Epithelial cell of esophagus (primary cell): ENCODE measurements around the gene C12orf43.

Experiments
- DNase-seq: peaks from one replicate; pipeline ENCODE4 v3.0.0; 2010; ENCODE audit warnings: low read depth
- H3K4me3 ChIP-seq: 2 replicates; pipeline ENCODE4 v1.5.1; 2011; ENCODE audit warnings: mild to moderate bottlenecking, low read length, control low read depth
- CTCF ChIP-seq: IDR thresholded peaks from 2 replicates; pipeline ENCODE4 v1.5.1; 2011; ENCODE audit warnings: low read depth, mild to moderate bottlenecking, low read length, control low read depth, inconsistent platforms; ENCODE audit not compliant: insufficient read depth; ENCODE audit errors: missing control alignments

The C12orf43 gene

GRCh38 chr12:120993496-120993895, 22.8 kb downstream of the C12orf43 start:
- no peak for DNase-seq
- H3K4me3 ChIP-seq: no peak overlapping the region
- TF ChIP-seq CTCF: no peak

GRCh38 chr12:120992989-120993388, 23.3 kb downstream of the C12orf43 start:
- TF ChIP-seq CTCF: no peak
- no peak for DNase-seq
- H3K4me3 ChIP-seq: no peak overlapping the region

- DNase-seq: no peak
These were observed 24.3 kb downstream of the C12orf43 start for GRCh38 chr12:120991965-120992364.

GRCh38 chr12:120990487-120991055, 25.7 kb downstream of the C12orf43 start:
- no peak overlapping the region for H3K4me3 ChIP-seq
- no peak for DNase-seq
- TF ChIP-seq CTCF: no peak

More at GRCh38 chr12:120991965-120992364, 24.3 kb downstream of the C12orf43 start:
- no peak for TF ChIP-seq CTCF
- no peak overlapping the region for H3K4me3 ChIP-seq

GRCh38 chr12:120989687-120990086, 26.6 kb downstream of the C12orf43 start:
- no peak for TF ChIP-seq CTCF
- no peak overlapping the region for H3K4me3 ChIP-seq
- DNase-seq: no peak

- no peak overlapping the region for H3K4me3 ChIP-seq
- DNase-seq: no peak
- no peak for TF ChIP-seq CTCF
These were observed 27.6 kb downstream of the C12orf43 start for GRCh38 chr12:120988658-120989057.

- no peak for TF ChIP-seq CTCF
- H3K4me3 ChIP-seq: no peak overlapping the region
- no peak for DNase-seq
These were observed 28.1 kb downstream of the C12orf43 start for GRCh38 chr12:120988234-120988633.
